ENCODE measurements around the gene PLEKHG7.

The PLEKHG7 gene

DNA sequence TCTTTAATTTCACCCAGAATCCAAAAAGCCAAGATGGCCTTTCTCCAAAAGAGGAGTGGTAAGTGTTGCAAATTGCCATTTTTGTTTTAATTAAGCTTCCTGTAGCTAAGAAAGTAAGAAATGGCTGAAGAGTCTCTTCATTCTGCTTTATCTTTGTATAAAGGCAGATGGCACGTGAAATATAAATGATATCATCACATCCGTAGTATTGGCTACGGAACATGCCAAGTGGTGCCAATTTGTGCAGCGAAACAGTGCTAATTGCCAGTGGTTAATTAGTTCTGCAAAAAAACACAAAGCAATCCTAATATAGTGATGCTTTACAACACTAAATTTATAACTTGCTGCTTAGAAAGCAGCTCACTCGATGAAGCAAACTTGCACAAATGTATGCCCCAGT, 29.4 kb downstream of the PLEKHG7 start:
- Histone ChIP-seq H3K9me2 (ENCODE audit: low read depth, low read length) (no peaks in the 10 kb centered on the region), H3F3A (ENCODE audit: insufficient read depth, low read length) (no peaks in the 10 kb centered on the region), H3K79me2 (ENCODE audit: insufficient read depth, low read length) (no peaks in the 10 kb centered on the region), H3K27me3 (ENCODE audit: insufficient read depth, low read length) (no peaks in the 10 kb centered on the region), H3K9me3 (ENCODE audit: low read length) (no peaks in the 10 kb centered on the region), H3K4me2 (ENCODE audit: low read length) (no peak overlapping the region), H3K36me3 (ENCODE audit: insufficient read depth, low read length) (no peaks in the 10 kb centered on the region), H3K9ac (ENCODE audit: low read length) (no peak overlapping the region), H3K4me1 (ENCODE audit: insufficient read depth, low read length, severe bottlenecking) (no peaks in the 10 kb centered on the region), H3K4me3 (ENCODE audit: low read depth, low read length, poor library complexity, severe bottlenecking) (no peak overlapping the region), H4K20me1 (ENCODE audit: insufficient read depth, low read length) (no peaks in the 10 kb centered on the region), H3K27ac (ENCODE audit: low read depth, low read length, poor library complexity, severe bottlenecking) (no peak overlapping the region), H2AFZ (ENCODE audit: low read length) (no peak overlapping the region)
- TF ChIP-seq EZH2 (IDR thresholded peaks at IDR 0.05; ENCODE audit: borderline replicate concordance, low read length) (no peak), CTCF (IDR thresholded peaks at IDR 0.05; ENCODE audit: low read length) (no peak)

DNA sequence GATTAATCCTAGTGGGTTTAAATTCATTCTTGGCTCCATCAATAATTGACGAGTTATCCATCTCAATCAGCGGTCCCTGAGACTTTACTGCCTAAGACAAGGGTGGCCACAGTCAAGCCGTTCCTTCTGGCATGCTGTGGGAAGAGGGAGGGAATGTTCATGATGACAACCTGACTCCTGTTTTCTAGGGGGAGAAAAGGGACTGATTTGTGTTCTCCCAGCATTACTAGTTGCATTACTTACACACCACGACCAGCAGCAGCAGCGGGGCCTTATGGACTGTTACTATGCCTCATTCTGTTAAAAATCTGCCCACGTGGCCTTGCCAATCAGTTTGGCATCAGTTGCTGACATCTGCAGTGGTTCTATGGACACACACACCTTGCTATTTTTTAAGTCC, 29.9 kb downstream of the PLEKHG7 start:
- no peaks in the 10 kb centered on the region for H3K36me3 ChIP-seq (ENCODE audit: insufficient read depth, low read length)
- no peak overlapping the region for H3K4me3 ChIP-seq (ENCODE audit: low read depth, low read length, poor library complexity, severe bottlenecking)
- H3K4me2 ChIP-seq (ENCODE audit: low read length): no peak overlapping the region
- no peak for TF ChIP-seq CTCF (IDR thresholded peaks at IDR 0.05; ENCODE audit: low read length)
- no peak for TF ChIP-seq EZH2 (IDR thresholded peaks at IDR 0.05; ENCODE audit: borderline replicate concordance, low read length)
- H3K9ac ChIP-seq (ENCODE audit: low read length): no peak overlapping the region
- no peaks in the 10 kb centered on the region for H3K9me2 ChIP-seq (ENCODE audit: low read depth, low read length)
- H3K27ac ChIP-seq (ENCODE audit: low read depth, low read length, poor library complexity, severe bottlenecking): no peak overlapping the region
- H3K79me2 ChIP-seq (ENCODE audit: insufficient read depth, low read length): no peaks in the 10 kb centered on the region
- no peaks in the 10 kb centered on the region for H4K20me1 ChIP-seq (ENCODE audit: insufficient read depth, low read length)
- H3K4me1 ChIP-seq (ENCODE audit: insufficient read depth, low read length, severe bottlenecking): no peaks in the 10 kb centered on the region
- H3K9me3 ChIP-seq (ENCODE audit: low read length): no peaks in the 10 kb centered on the region
- H2AFZ ChIP-seq (ENCODE audit: low read length): no peak overlapping the region
- no peaks in the 10 kb centered on the region for H3F3A ChIP-seq (ENCODE audit: insufficient read depth, low read length)
- H3K27me3 ChIP-seq (ENCODE audit: insufficient read depth, low read length): no peaks in the 10 kb centered on the region

- H2AFZ ChIP-seq (ENCODE audit: low read length): no peak overlapping the region
- H3K4me2 ChIP-seq (ENCODE audit: low read length): no peak overlapping the region
- H3K9me2 ChIP-seq (ENCODE audit: low read depth, low read length): no peaks in the 10 kb centered on the region
- TF ChIP-seq EZH2 (IDR thresholded peaks at IDR 0.05; ENCODE audit: borderline replicate concordance, low read length) (no peak), CTCF (IDR thresholded peaks at IDR 0.05; ENCODE audit: low read length) (no peak)
- H3K27ac ChIP-seq (ENCODE audit: low read depth, low read length, poor library complexity, severe bottlenecking): no peak overlapping the region
- H3K79me2 ChIP-seq (ENCODE audit: insufficient read depth, low read length): no peaks in the 10 kb centered on the region
- H3K4me1 ChIP-seq (ENCODE audit: insufficient read depth, low read length, severe bottlenecking): no peaks in the 10 kb centered on the region
- H3K4me3 ChIP-seq (ENCODE audit: low read depth, low read length, poor library complexity, severe bottlenecking): no peak overlapping the region
- H3K9me3 ChIP-seq (ENCODE audit: low read length): no peaks in the 10 kb centered on the region
- no peak overlapping the region for H3K9ac ChIP-seq (ENCODE audit: low read length)
- no peaks in the 10 kb centered on the region for H3K36me3 ChIP-seq (ENCODE audit: insufficient read depth, low read length)
- no peaks in the 10 kb centered on the region for H4K20me1 ChIP-seq (ENCODE audit: insufficient read depth, low read length)
- no peaks in the 10 kb centered on the region for H3F3A ChIP-seq (ENCODE audit: insufficient read depth, low read length)
- no peaks in the 10 kb centered on the region for H3K27me3 ChIP-seq (ENCODE audit: insufficient read depth, low read length)
These were observed 30.4 kb downstream of the PLEKHG7 start for GRCh38 chr12:92733181-92733580.

Measured in OCI-LY1 (cell line).